Activated naive CD4-positive, alpha-beta T cell treated with anti-CD3 and anti-CD28 coated beads, Interleukin-2, amount 10 ng/mL, durations not matched to agents 7 days and 5 days (primary cell): ENCODE data around the gene HMGXB3.

Experiments
- CTCF ChIA-PET: fragments of 350-600 bp; sonication (Branson Sonifier 250); formaldehyde crosslinking; loops from one replicate; lab custom pipeline; 2021; ENCODE audit warnings: antibody characterized with exemption; lab: Charles Lee
- DNase-seq: peaks from one replicate; pipeline ENCODE4 v3.0.0-alpha.2; 2020
- H3K27ac Mint-ChIP-seq: one replicate; pipeline ENCODE4 v1.8.0; 2021; ENCODE audit warnings: mild to moderate bottlenecking, moderate library complexity, mixed read lengths
- H3K27me3 Mint-ChIP-seq: one replicate; pipeline ENCODE4 v1.8.0; 2021; ENCODE audit warnings: mild to moderate bottlenecking, mixed read lengths
- H3K36me3 Mint-ChIP-seq: one replicate; pipeline ENCODE4 v1.8.0; 2021; ENCODE audit warnings: mixed read lengths
- H3K4me1 Mint-ChIP-seq: one replicate; pipeline ENCODE4 v1.8.0; 2021; ENCODE audit warnings: mixed read lengths
- H3K4me3 Mint-ChIP-seq: one replicate; pipeline ENCODE4 v1.8.0; 2021; ENCODE audit warnings: mild to moderate bottlenecking, moderate library complexity, mixed read lengths
- H3K9me3 Mint-ChIP-seq: one replicate; pipeline ENCODE4 v1.8.0; 2021; ENCODE audit warnings: mixed read lengths

HMGXB3 gene, protein sequence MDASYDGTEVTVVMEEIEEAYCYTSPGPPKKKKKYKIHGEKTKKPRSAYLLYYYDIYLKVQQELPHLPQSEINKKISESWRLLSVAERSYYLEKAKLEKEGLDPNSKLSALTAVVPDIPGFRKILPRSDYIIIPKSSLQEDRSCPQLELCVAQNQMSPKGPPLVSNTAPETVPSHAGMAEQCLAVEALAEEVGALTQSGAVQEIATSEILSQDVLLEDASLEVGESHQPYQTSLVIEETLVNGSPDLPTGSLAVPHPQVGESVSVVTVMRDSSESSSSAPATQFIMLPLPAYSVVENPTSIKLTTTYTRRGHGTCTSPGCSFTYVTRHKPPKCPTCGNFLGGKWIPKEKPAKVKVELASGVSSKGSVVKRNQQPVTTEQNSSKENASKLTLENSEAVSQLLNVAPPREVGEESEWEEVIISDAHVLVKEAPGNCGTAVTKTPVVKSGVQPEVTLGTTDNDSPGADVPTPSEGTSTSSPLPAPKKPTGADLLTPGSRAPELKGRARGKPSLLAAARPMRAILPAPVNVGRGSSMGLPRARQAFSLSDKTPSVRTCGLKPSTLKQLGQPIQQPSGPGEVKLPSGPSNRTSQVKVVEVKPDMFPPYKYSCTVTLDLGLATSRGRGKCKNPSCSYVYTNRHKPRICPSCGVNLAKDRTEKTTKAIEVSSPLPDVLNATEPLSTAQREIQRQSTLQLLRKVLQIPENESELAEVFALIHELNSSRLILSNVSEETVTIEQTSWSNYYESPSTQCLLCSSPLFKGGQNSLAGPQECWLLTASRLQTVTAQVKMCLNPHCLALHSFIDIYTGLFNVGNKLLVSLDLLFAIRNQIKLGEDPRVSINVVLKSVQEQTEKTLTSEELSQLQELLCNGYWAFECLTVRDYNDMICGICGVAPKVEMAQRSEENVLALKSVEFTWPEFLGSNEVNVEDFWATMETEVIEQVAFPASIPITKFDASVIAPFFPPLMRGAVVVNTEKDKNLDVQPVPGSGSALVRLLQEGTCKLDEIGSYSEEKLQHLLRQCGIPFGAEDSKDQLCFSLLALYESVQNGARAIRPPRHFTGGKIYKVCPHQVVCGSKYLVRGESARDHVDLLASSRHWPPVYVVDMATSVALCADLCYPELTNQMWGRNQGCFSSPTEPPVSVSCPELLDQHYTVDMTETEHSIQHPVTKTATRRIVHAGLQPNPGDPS (N-terminal part only)

DNA sequence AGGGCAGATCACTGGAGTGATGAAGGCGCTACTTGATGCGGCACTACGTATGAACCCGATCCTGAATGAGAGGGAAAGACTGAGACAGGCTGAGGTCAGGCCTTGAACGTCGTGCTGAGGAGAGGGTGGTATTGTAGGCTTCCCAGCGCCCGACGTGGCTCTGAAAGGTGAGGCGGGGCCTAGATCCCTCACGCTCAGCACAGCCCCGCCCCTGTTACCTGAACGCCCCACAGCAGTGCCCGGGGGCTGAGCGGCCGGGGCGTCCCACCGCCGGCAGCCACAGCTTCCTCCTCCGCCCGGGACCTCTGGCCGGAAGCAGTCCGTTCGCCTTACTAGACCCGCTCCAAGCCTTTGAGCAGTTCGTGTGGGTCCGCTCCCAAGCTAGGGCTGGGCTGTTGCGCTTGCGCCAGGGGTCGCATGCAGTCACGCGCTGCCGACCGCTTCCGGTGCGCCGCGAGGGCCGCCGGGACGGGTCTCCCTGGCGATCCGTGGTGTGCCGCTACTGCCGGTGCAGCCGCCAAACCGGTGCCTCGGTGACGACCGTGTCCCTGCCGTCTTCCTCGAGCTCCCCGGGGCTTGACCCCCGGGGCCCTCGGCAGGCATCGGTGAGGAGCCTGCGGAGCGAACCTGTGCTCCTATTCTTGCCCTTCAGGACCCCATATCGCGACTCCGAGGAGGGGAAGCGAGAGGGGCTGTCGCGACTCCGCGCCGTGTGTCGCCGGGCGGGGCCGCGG, at the start of gene HMGXB3, which contains the start of gene TIGD6:
Gene HMGXB3 (plus strand): TSS at position 484 of the 734 bp plus-strand sequence. CDS start 4,114 bp downstream, outside the sequence.
Gene TIGD6 (minus strand): TSS at position 399 of the 734 bp plus-strand sequence. CDS start 4,306 bp downstream, outside the sequence.
- CTCF ChIA-PET, result interaction anchor here (0.8 to 2.6 kb wide), 6 partner anchors 10 to 344 kb away, joined by 3 to 15 read pairs (median 4); partner anchors contain the start of gene SLC26A2
- peak within 1 kb of the TSS; percentile 96 for H3K27ac Mint-ChIP-seq
- H3K36me3 Mint-ChIP-seq, result peaks cover 16% of the 10 kb centered on the region
- H3K27me3 Mint-ChIP-seq, result no peaks in the 10 kb centered on the region
- no peaks in the 10 kb centered on the region for H3K9me3 Mint-ChIP-seq
- peaks cover 41% of the 10 kb centered on the region for H3K4me1 Mint-ChIP-seq
- peak; percentile 90 for DNase-seq
- H3K4me3 Mint-ChIP-seq, result peak within 1 kb of the TSS; percentile 82

DNA sequence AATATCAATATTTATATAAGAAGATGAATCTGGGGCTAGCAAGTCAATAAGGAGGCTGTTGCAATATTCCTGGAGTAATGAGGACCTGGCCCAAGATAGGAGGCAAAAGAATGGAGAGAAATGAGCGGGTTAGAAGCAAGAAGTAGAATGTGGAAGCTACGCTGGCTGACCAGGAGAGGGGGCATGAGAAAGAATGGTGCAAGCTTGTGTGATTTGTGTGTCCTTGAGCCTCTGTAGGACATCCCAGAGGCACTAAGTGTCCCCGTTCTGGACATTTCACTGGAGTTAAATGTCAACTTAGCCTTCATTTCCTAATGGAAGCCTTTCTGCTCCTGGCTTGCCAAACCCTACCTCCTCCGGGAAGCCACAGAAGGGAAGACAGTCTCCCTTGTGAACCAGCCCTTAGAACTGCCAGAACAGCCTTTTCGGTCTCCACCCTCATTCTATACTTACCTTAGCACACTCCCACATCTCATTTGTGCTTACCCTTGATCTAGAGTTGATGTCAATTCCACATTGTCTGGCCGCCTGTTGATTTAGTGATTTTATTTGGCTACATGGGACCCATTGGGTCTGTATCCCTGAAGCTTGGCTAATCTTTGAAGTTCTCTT, 49.3 kb upstream of the HMGXB3 start:
- DNase-seq, result no peak
- H3K4me1 Mint-ChIP-seq, result no peaks in the 10 kb centered on the region
- no peak overlapping the region for H3K27ac Mint-ChIP-seq
- H3K9me3 Mint-ChIP-seq, result no peaks in the 10 kb centered on the region
- peaks cover 7% of the 10 kb centered on the region for H3K27me3 Mint-ChIP-seq
- no peak overlapping the region for H3K4me3 Mint-ChIP-seq
- CTCF ChIA-PET, result interaction anchor here (0.8 to 5.6 kb wide), 3 partner anchors 8 to 24 kb away, joined by 4 to 27 read pairs (median 19); partner anchors contain the start of gene SLC26A2
- H3K36me3 Mint-ChIP-seq, result no peaks in the 10 kb centered on the region

DNA sequence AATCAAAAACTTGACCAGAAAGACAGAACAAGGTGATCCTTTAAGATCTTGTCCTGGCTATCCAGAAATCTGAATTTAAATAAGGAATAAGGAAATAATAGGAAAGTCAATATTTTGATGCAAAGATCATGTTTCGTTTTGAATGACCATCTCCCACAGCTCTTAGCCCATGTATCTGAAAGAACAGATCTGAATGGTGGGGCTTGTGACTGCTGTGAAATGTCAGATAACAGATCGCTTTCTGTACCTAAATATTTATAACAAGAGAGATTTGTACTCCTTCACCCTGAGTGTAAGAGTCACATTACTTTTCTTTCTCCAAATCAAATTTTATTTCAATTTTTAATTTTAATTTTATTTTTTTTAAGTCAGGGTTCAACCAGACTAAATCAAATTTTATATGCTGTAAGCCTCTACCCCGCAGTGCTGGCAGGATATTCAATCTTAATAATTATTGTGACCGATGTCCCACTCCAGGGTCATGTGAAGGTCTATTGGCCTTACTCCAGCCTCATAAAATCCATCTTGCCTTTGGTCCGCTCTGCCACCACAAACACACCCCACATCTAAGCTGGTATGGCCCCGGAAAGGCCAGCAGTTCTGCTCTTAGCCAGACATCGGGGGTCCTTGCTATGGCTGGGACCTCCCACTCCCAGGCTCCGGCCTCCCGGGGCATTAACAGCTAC, 47.0 kb upstream of the HMGXB3 start:
- Mint-ChIP-seq H3K27ac (no peak overlapping the region), H3K4me1 (peaks cover 2% of the 10 kb centered on the region), H3K9me3 (no peaks in the 10 kb centered on the region), H3K27me3 (peaks cover 7% of the 10 kb centered on the region), H3K36me3 (no peaks in the 10 kb centered on the region), H3K4me3 (no peak overlapping the region)
- DNase-seq, result no peak
- CTCF ChIA-PET, result interaction anchor here (1.6 to 3.5 kb wide), 2 partner anchors 9 to 37 kb away, joined by 4 to 19 read pairs; no protein-coding TSS in a partner anchor

DNA sequence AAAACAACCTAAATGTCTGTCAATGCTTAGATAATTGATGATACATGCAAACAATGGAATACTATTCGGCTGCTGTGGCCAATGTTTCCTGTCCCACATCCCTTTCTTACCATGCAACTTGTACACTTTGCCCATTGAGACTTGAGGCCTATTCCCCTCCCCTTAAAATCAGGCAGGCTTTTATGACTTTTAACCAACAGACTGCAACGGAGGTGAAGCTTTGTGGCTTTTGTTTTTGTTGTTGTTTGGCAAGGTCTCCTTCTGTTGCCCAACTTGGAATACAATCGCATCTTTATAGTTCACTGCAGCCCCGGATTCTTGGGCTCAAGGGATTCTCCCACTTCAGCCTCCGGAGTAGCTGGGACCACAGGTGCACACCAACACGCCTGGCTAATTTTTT, 45.7 kb upstream of the HMGXB3 start:
- no peak overlapping the region for H3K4me3 Mint-ChIP-seq
- DNase-seq, result no peak
- CTCF ChIA-PET, result interaction anchor here (0.7 kb wide), 1 partner anchor 121 kb away, joined by 3 read pairs; no protein-coding TSS in a partner anchor
- peaks cover 3% of the 10 kb centered on the region for H3K9me3 Mint-ChIP-seq
- peaks cover 4% of the 10 kb centered on the region for H3K27me3 Mint-ChIP-seq
- H3K36me3 Mint-ChIP-seq, result no peaks in the 10 kb centered on the region
- H3K27ac Mint-ChIP-seq, result no peak overlapping the region
- peaks cover 9% of the 10 kb centered on the region for H3K4me1 Mint-ChIP-seq

DNA sequence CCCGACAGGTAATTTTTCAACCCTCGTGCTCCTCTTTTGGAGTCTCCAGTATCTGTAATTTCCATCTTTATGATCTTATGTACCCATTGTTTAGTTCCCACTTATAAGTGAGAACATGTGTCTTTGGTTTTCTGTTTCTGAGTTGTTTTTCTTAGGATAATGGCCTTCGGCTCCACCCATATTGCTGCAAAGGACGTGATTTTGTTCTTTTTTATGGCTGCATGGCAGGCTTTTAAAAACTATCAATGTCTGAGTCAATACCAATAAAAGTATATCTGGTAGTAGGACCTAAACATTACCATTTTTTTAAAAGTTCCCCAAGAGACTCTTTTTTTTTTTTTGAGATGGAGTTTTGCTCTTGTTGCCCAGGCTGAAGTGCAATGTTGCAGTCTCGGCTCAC, 43.9 kb upstream of the HMGXB3 start:
- H3K4me3 Mint-ChIP-seq, result no peak overlapping the region
- H3K36me3 Mint-ChIP-seq, result no peaks in the 10 kb centered on the region
- peaks cover 3% of the 10 kb centered on the region for H3K9me3 Mint-ChIP-seq
- peaks cover 20% of the 10 kb centered on the region for H3K4me1 Mint-ChIP-seq
- H3K27me3 Mint-ChIP-seq, result no peaks in the 10 kb centered on the region
- no peak for DNase-seq
- CTCF ChIA-PET, result interaction anchor here (6.6 kb wide), 1 partner anchor 124 kb away, joined by 180 read pairs; no protein-coding TSS in a partner anchor
- H3K27ac Mint-ChIP-seq, result no peak overlapping the region

DNA sequence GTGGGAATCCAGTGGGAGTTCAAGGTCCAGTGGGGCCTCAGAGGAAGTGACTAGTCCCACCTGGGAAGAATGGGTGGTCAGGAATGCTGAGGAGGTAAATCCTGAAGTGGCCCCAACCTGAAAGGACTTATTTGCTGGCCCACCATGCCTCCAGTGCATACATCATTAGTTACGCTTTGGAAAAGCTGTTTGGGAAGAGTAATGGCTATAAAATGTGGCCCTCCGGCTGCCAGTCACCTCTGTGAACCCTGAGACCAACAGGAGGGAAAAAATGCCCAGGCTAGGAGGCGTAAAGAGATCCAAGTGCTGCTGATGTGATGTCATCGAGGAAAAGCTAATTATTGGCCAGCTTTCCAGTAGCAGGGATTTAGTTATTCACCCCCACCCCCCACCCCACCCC, 42.7 kb upstream of the HMGXB3 start:
- Mint-ChIP-seq H3K4me1 (peaks cover 32% of the 10 kb centered on the region), H3K27ac (no peak overlapping the region), H3K36me3 (peaks cover 5% of the 10 kb centered on the region), H3K9me3 (peaks cover 3% of the 10 kb centered on the region), H3K4me3 (no peak overlapping the region), H3K27me3 (no peaks in the 10 kb centered on the region)
- CTCF ChIA-PET, result interaction anchor here (1.3 to 6.6 kb wide), 3 partner anchors 9 to 125 kb away, joined by 3 to 180 read pairs (median 27); no protein-coding TSS in a partner anchor
- no peak for DNase-seq

DNA sequence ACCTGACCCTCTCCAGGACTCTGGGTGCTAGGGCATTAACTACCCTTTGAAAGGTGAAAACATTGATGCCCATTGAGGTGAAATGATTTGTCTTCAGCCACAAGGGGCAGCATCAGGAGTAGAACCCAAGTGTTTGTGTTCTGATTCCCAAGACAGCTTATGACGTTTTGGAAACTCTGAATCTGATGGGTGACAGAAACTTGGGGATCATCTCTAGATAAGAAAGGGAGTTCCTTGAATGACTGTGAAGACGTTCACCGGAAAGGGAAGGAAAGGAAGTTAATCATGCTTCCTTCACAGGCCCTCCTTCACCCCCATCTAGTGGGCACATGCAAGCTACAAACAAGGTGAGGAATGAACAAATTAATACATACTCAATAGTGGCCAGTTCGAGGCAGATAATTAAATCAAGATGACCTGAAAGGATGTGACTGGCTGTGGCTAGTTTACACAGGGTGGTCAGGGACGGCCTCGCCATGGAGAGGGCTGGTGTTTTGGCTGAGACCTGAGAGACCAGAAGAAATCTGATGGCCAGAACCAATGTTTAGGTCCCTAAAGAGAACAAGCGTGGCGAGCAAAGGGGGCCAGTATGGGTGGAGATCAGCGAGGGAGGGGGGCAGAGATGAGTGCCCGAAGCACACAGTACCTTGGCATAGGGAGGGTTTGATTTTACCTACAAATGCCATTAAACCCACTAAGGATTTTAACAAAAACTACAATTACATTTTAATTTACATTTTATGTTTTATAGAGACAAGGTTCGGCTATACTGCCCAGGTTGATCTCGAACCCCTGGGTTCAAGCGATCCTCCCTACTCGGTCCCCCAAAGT, 40.9 kb upstream of the HMGXB3 start:
- H3K36me3 Mint-ChIP-seq, result peaks cover 5% of the 10 kb centered on the region
- H3K27me3 Mint-ChIP-seq, result no peaks in the 10 kb centered on the region
- peak overlapping the region; percentile 80 for H3K4me3 Mint-ChIP-seq
- H3K27ac Mint-ChIP-seq, result peak overlapping the region; percentile 92
- DNase-seq, result peak; percentile 45
- CTCF ChIA-PET, result interaction anchor here (0.6 to 6.6 kb wide), 16 partner anchors 11 to 343 kb away, joined by 3 to 180 read pairs (median 3); no protein-coding TSS in a partner anchor
- peaks cover 3% of the 10 kb centered on the region for H3K9me3 Mint-ChIP-seq
- peaks cover 32% of the 10 kb centered on the region for H3K4me1 Mint-ChIP-seq

DNA sequence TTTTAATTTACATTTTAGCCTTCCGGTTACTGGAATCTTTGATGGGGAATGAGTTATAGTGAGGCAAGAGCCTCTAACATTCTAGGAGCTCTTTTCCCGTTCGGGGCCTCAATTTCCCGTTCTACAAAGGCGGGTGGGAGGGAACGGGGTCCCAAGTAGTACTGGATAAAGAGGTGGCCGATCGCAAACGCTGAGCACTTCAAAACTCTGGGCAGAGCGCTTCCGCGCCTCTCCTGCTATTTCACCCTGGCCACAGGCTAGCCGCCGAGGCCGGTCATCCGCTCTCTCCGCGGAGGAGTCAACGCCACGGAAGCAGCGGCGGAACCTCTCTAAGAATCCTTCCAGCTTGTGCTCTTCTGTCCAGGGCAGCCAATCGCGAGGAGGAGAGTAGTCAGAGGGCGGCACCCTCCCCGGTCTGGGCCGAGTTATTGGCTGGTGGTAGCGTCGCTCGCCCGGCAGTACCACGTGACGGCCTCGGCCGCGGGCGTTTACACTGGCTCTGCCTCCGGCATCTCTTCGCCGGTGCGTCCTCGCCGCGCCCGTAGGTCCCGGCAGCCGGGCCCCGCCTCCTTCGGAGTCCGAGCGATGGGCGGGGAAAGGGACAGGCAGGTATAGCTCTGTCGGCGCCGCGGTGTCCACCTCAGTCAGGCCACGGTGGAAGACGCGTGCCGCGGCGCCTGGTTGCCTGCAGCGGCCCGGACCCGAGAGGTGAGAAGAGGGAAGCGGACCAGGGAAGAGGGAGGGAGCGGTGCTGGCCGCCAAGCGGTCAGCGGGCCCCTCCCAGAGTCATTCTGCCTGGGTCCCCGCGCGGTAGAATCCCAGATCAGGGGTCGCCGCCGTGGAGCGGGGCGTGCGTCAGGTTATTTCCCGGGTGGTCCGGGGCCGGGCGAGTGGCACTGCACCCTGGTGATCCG, 40.0 kb upstream of the HMGXB3 start, which contains the start of gene SLC26A2:
Gene SLC26A2 (plus strand): TSS at position 487 of the 914 bp plus-strand sequence. CDS start 16,895 bp downstream, outside the sequence.
- peaks cover 32% of the 10 kb centered on the region for H3K4me1 Mint-ChIP-seq
- H3K4me3 Mint-ChIP-seq, result peak within 1 kb of the TSS; percentile 80
- DNase-seq, result peak; percentile 97
- peak within 1 kb of the TSS; percentile 95 for H3K27ac Mint-ChIP-seq
- no peaks in the 10 kb centered on the region for H3K27me3 Mint-ChIP-seq
- peaks cover 5% of the 10 kb centered on the region for H3K36me3 Mint-ChIP-seq
- CTCF ChIA-PET, result interaction anchor here (1.1 to 6.6 kb wide), 15 partner anchors 12 to 344 kb away, joined by 3 to 180 read pairs (median 6); partner anchors contain the start of genes PPARGC1B and TIGD6
- H3K9me3 Mint-ChIP-seq, result peaks cover 3% of the 10 kb centered on the region

DNA sequence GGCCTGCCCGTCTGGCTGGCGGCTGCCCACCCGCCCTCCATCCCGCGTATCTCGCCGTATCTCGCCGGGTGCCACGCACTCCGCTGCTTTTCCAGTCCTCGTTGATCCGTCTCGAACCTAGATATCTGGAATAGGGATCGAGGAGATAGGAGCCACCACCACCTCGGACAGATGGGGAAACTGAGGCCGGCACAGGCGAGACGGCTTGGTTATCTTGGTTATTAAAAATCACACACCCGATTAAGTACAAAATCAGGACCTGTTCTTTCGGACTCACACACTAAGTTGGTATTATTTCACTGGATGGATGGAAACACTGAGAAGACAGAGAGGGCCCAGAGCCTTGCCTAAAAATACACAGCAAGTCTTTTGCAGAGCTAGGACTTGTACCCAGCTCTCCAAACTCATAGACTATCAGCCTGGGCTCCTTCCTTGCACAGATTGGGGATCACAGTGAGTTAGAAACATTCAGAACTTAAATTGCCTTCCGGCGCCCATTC, 39.3 kb upstream of the HMGXB3 start:
- Mint-ChIP-seq H3K27me3 (no peaks in the 10 kb centered on the region), H3K4me3 (peak overlapping the region; percentile 80), H3K36me3 (peaks cover 5% of the 10 kb centered on the region), H3K4me1 (peaks cover 32% of the 10 kb centered on the region), H3K9me3 (peaks cover 3% of the 10 kb centered on the region), H3K27ac (peak overlapping the region; percentile 71)
- no peak for DNase-seq
- CTCF ChIA-PET, result interaction anchor here (0.8 to 6.6 kb wide), 19 partner anchors 9 to 294 kb away, joined by 3 to 180 read pairs (median 4); partner anchors contain the start of genes PPARGC1B and TIGD6

DNA sequence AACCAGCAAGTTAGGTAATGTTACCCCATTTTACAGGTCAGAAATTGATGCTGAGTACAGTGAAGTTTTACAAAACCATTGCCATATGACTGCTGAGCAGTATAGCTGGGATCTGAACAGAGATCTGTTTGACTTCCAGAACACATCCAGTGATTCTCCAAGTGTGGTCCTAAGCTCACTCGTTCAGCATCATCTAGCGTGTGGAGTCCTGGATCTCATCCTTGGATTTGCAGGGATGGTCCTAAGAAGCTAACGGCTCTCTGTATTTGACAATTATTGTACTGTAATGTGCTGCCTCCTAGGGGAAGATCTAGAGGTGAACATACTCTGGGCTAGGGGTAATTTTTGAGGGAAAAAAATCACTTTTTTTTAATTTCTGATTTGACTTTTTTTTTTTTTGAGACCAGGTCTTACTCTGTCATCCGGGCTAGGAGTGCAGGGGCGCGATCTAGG, 38.6 kb upstream of the HMGXB3 start:
- peaks cover 3% of the 10 kb centered on the region for H3K9me3 Mint-ChIP-seq
- CTCF ChIA-PET, result interaction anchor here (0.6 to 6.6 kb wide), 28 partner anchors 9 to 325 kb away, joined by 3 to 180 read pairs (median 4); partner anchors contain the start of gene TIGD6
- no peak overlapping the region for H3K27ac Mint-ChIP-seq

More for the DNA sequence above, 38.6 kb upstream of the HMGXB3 start:
- peaks cover 32% of the 10 kb centered on the region for H3K4me1 Mint-ChIP-seq
- H3K4me3 Mint-ChIP-seq, result peak overlapping the region; percentile 80
- no peak for DNase-seq
- H3K27me3 Mint-ChIP-seq, result no peaks in the 10 kb centered on the region
- H3K36me3 Mint-ChIP-seq, result peaks cover 5% of the 10 kb centered on the region
